GM08714 (cell line): ENCODE data around the gene HOXA3.

Source experiments
- H3K4me3 ChIP-seq: fragments of 200-500 bp; sonication (Bioruptor generic); 2 replicates; pipeline ENCODE4 v1.5.1; 2014; ENCODE audit warnings: mild to moderate bottlenecking, low read length, inconsistent platforms
- ZNF274 ChIP-seq: IDR thresholded peaks from 2 replicates; pipeline ENCODE4 v1.6.1; 2012; ENCODE audit warnings: mild to moderate bottlenecking, low read depth, low read length

Gene HOXA3

DNA sequence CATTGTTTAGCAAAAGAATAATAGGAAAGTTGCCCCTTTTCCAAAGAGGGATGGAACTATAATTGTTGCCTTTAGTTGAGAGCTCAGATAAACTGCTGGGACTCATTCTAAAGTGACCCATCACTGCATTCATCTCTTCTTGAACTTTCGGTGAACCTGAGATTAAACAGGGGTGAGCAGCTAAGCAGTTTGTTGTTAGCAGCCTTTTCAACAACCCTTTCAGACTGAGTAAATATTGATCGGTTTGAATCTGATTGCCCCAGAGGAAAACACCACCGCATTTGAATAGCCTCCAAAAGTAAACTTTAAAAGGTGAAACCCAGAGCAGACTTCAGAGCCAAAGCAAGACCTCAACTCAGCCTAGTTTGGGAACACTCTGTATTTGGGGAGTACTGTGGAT lies 61.3 kb downstream of the HOXA3 start:
- TF ChIP-seq ZNF274: no peak
- H3K4me3 ChIP-seq: no peak overlapping the region

DNA sequence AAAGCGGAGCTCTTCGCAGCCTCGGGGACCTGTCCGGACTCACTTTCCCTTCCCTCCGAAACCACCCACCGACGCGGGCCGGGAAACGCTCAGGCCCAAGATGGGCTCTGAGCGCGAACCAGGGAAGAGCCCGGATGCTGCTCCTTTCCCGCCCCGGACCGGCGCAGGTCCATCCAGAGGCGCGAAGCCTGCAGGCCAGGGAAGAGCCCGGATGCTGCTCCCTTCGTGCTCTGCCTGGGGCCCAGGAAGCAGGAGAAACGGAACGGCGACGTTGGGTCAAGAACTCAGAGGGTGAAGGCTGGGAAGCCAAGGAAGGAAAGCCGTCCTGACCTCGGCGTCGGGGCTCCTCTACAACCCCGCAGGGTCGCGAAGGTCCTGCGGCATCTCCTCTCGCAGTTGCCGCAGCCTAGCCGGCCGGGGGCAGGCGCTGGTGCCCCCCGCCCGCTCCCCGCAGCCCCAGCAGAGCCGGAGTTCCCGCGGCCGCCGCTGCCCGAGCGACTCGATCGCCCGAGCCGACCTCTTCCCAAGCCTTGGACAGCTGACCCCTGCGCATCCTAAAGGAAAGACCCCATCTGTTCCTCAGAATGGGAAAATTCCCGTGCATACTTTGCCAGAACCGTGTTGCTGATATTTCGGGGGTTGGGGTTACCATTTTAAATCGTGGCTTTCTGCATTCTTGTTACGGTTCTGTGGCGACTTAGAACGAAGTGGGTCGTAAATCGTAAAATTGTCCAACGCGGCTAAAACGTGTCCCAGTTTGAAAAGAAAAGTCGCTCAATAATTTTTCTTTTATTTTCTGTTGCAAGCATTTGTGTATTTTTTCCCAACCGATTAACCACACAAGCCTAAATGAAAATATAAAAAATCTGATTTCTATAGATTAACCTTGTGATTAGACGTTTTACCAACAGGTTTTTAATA lies 64.1 kb downstream of the HOXA3 start:
- no peak for TF ChIP-seq ZNF274
- no peak overlapping the region for H3K4me3 ChIP-seq

DNA sequence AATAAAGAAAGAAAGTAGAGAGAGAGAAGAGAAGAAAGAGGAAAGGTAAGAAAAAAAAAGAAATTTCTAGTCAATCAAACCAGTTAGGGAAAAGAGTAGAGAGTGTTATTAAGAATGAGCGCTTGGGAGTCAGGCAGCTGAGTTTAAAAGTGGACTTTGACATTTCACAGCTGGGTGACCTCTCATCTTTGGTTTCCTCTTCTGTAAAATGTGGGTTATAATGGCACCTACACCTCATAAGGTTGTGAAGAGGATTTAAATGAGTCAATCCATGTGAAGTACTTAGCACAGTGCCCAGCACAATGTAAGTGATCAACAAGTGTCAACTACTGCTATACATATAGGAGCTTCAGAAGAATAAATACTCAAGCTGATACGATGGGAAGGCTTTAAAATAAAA lies 68.7 kb downstream of the HOXA3 start:
- no peak overlapping the region for H3K4me3 ChIP-seq
- TF ChIP-seq ZNF274: no peak

DNA sequence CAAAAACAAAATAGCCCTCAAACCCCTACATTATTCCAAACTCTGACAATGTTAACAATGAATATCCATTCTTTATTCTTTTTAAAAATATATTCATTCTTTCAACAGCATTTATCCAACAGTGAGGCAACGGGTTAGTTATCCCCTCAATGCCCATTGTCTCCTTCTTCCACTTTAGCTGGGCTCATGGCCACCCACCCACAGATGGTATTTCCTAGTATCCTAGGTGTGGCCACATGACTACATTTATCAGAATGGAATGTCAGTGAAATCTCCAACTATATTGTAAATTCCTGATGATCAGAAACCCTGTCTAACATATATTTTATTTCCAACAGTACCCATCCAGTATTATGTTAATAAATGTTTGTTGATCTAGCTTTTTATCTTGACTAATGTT lies 70.2 kb downstream of the HOXA3 start:
- no peak for TF ChIP-seq ZNF274
- no peak overlapping the region for H3K4me3 ChIP-seq

DNA sequence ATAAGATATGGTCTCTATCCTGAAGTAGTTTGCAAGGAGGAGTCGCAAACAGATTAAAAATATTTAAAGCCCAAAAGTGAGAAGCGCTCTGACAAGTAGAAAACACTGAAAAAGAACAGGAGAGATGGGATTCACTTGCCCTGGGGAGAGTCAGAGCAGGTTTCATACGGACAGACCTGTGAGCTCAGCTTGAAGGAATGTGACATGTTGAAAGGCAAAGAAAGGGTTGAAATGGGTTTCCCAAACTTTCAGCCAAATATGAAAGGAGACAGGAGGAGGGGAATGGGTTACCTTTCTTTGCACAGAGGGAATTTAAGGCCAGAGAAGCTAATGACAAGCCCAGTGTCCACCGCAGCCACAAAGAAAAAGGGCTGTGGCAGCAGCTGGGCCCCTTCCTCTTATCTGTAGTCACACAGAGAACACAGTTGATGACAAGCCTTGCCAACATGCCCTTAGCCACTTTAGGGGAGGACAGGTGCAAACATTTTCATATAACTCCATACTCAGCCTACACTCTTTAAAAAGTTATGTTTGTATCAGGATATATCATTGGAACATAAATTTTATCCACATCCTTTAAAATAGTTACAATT lies 71.4 kb downstream of the HOXA3 start:
- no peak for TF ChIP-seq ZNF274
- H3K4me3 ChIP-seq: no peak overlapping the region

DNA sequence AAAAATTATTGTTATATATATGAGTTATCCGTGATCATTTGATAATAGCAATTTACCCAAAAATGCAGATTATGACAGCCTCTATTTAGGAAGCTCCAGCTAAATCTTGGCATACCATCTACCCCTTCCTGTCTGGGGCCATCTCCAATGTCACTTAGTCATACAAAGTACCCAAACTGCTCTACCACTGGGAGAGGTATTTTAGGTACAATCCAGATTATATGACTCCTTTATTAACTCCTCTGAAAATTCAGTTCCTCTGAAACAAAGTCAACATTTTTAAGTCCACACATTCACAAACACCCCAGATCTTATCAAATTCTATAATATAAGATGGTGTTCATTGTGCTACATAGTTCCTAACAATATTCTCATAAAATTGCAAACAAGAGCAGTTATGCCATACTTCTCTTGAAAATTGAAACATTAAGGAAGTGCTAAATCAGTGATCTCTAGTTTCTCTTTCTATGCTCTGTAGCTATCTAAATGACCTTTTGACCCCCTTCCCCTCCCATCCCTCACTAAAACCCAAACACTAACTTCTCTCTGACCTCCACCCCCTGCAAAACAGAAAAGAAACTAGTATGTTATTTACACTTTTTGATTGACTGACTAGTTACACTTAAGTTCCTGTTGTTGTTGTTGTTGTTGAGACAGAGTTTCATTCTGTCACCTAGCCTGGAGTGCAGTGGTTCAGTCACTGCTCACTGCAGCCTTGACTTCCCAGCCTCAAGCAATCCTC lies 73.0 kb downstream of the HOXA3 start:
- H3K4me3 ChIP-seq: no peak overlapping the region
- TF ChIP-seq ZNF274: no peak

DNA sequence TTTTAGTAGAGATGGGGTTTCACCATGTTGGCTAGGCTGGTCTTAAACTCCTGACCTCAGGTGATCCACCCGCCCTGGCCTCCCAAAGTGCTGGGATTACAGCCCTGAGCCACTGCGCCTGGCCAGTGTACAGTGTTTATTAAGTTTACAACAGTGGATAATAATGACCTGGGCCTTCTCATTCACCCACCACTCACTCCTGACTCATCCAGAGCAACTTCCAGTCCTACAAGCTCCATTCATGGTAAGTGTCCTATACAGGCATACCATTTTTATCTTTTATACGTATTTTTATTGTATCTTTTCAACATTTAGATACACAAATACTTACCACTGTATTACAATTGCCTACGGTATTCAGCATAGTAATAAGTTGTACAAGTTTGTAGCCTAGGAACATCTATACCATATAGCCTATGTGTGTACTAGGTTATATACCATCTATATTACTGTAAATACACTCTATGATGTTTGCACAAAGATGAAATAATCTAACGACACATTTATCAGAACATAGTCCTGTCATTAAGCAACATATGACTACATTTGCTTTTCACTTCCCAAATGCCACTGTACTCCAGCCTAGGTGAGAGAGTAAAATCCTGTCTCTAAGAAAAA lies 73.7 kb downstream of the HOXA3 start:
- H3K4me3 ChIP-seq: no peak overlapping the region
- no peak for TF ChIP-seq ZNF274

DNA sequence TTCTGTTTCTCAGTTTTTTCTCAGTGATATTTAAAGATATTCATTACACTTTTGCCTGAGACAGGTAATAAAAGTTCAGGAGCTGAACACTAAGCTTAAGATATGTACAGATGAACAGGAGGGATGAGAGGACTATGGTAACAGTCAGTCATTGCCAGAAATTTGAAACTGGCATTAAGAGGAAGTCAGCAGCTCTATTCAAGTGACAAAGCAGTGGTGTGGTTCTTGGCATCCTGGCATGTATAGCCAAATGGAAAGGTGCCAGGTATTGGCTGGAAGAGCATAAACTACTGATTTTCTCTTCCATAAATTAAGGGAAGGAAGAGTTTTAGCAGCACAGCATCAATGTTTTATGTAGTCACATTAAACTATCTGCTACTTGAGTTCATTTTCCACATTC lies 79.3 kb downstream of the HOXA3 start:
- no peak overlapping the region for H3K4me3 ChIP-seq
- TF ChIP-seq ZNF274: no peak

DNA sequence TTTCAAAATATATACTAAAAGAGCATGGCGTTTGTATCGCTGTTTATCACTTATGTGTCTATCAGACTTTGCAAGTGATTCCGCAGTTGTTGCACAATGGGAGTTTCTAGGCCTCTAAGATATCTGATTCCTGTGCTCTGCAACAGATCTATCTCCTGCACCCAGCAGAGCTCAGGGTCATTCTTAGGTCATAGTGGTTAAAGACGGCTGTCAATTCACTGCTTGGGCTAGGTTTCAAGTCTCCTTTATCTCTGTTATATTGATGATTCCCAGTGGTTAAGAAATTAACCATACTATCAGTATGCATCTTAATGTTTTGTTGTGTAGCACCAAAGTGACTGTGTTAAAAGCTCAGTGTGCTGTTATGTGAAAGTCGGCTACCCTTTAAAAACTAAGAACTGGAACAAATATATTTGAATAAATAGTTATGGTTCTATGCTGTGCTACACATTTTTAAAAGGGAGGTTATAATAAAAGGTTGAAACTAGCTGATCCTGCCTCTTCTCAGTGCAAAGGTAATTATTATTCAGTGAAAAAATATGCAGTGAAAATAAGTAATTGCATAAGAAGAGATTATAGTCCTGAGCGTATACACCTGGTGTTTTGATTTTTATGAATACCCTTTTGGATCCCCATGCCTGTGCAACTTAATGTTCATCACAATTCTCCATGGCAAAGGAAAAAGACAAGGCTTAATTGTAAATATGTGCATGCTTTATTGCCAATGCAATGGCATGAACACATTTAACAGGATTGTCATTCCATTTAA lies 80.6 kb downstream of the HOXA3 start:
- no peak for TF ChIP-seq ZNF274
- H3K4me3 ChIP-seq: no peak overlapping the region

DNA sequence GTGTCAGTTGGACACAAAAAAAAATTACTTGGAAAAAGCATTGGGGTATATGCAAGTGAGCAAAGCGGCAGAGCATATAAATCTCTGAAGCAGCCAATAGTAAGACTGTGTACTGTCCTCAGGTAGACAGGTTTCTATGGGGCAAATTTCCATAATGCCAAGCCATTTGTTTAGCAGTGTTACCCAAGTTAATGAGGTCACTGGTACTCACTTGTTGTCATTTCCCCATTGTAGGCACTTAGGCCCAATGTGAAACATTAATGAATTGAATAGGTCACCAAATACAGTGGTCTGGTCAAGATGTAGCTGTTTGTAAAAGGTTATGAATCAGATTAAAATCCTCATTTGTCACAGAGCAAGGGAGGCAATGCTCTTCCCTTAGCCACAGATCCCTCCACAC lies 84.1 kb downstream of the HOXA3 start:
- no peak overlapping the region for H3K4me3 ChIP-seq

DNA sequence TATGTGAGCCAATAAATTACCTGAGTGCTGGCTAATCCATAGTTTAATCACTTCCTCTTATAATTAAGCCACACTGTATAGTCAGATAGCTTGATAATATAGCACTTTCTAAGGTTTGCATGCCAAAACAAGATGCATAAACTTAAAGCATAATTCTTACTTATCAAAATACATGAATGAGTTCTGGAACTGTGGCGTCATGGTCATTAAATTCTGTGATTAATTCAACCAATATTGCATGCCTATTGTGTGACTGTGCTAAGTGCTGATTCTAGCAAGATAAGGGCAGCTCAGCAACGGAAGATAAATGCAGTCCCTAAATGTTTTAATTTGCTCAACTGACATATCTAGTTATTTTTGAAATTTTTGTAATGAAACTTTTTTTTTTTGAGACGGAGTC lies 86.2 kb downstream of the HOXA3 start:
- H3K4me3 ChIP-seq: no peak overlapping the region
- no peak for TF ChIP-seq ZNF274

More for the DNA sequence above, 84.1 kb downstream of the HOXA3 start:
- no peak for TF ChIP-seq ZNF274

DNA sequence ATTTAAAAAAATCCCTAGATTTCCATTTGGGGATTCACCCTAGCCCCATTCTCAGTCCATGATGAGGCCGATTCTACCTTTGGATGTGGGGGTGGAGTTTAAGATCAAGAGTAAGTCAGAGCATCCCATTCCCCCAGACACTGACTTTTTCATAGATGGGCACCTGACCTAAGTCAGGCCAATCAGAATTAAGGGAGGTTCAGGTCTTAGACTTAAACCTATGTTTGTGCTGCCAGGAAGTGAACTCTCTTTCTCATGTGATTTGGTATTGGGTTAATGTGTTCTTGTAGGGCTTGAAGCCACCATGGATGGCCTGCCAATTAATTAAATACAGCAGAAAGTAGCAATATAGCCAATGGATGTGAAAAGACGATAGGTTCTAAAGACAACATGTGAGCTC lies 86.7 kb downstream of the HOXA3 start:
- no peak overlapping the region for H3K4me3 ChIP-seq
- TF ChIP-seq ZNF274: no peak

DNA sequence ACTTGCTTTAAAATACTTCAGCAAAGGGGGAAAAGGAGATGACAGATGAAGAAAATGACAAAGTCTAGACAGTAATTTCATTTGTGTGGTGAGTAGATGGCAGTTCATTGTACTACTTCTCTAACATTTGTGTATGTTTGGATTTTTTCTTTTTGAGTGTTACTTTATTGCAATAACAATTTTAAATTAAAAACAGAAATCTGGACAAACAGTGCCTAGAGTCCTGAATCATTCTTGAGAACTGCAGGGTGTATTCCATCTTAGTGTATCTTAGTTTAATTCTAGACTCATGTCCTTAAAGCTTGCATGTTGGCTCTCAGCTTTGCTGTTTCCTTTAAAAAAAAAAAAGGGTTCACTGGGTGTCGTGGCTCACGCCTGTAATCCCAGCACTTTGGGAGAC lies 87.7 kb downstream of the HOXA3 start:
- no peak for TF ChIP-seq ZNF274
- H3K4me3 ChIP-seq: no peak overlapping the region

DNA sequence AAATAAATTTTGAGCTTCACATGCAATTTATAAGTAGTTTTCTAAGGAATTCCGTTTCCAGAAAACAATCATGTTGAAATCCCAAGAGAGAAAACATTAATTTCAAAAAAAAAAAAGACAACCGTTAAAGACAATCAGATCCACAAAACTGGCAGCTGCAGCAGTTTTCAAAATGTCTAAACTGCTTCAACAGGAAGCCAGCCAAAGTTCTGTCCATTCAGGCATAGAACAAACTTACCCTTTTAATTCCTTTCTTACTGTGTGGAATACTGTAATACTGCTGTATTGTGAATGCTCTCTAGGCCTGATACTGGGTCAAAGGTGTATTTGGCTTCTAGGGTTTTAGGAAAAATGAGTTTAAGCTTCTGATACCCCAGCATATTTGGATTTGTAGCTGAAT lies 88.2 kb downstream of the HOXA3 start:
- no peak for TF ChIP-seq ZNF274
- no peak overlapping the region for H3K4me3 ChIP-seq
